GM12878 (cell line): ENCODE measurements around the gene HLA-F. TPM values are rescaled to one million over a fixed set of nuclear protein-coding genes. Genes with fewer than 3 reads are reported as not detected.

Source experiments
- ATAC-seq: fragments of 200-7000 bp; cut with Tn5 transposase; 3 replicates; pipeline ENCODE4 v1.9.1; 2020; ENCODE audit warnings: mild to moderate bottlenecking, moderate library complexity
- BruUV-seq: library from RNA; stranded (reverse); fragments of 400-500 nt; replicated peaks from 2 replicates; lab custom pipeline; 2021; lab: Mats Ljungman, UMichigan
- CTCF ChIA-PET: fragments of 300-600 bp; sonication (Branson Sonifier 250); formaldehyde crosslinking; extraction: SDS; loops from one replicate; lab custom pipeline; 2021; ENCODE audit warnings: inconsistent platforms; lab: Yijun Ruan, JAX
- POLR2A ChIA-PET: fragments of 350-600 bp; formaldehyde crosslinking; extraction: SDS; loops from one replicate; lab custom pipeline; 2021; ENCODE audit warnings: inconsistent platforms; lab: Charles Lee
- RAD21 ChIA-PET: fragments of 300-600 bp; sonication (Branson Sonifier 250); formaldehyde crosslinking; loops from one replicate; lab custom pipeline; 2023; ENCODE audit warnings: antibody characterized with exemption; ENCODE audit not compliant: unreplicated experiment; lab: Charles Lee
- SMC1A ChIA-PET: fragments of 300-600 bp; sonication (Branson Sonifier 250); formaldehyde crosslinking; loops from one replicate; lab custom pipeline; 2023; ENCODE audit not compliant: unreplicated experiment, uncharacterized antibody; lab: Charles Lee
- DNase-seq: peaks from one replicate; pipeline ENCODE4 v3.0.0-alpha.2; 2011; ENCODE audit warnings: low read depth, low spot score
- FAIRE-seq: peaks from 3 replicates; lab custom pipeline; 2011; peaks lifted over from hg19 to GRCh38; lab: Jason Lieb, UNC
- H2AFZ ChIP-seq: 2 replicates; pipeline ENCODE4 v1.6.0; 2011; ENCODE audit warnings: low read depth, low read length, control low read depth; ENCODE audit not compliant: control insufficient read depth
- H3K27ac ChIP-seq: 2 replicates; pipeline ENCODE4 v1.5.1; 2011; ENCODE audit warnings: control low read depth; ENCODE audit not compliant: control insufficient read depth, insufficient read depth
- H3K27me3 ChIP-seq, 2 experiments: replicated peaks in 1 of 2; 2 replicates each; pipeline versions ENCODE4 v1.6.0 to v1.6.1; 2011; ENCODE audit warnings: low read length in 1 of 2; ENCODE audit not compliant: control insufficient read depth in 2 of 2, insufficient read depth in 2 of 2
- H3K36me3 ChIP-seq, 2 experiments: 2 replicates each; pipeline ENCODE4 v1.5.1; 2011; ENCODE audit warnings: low read length in 1 of 2; ENCODE audit not compliant: control insufficient read depth in 2 of 2, insufficient read depth in 2 of 2
- H3K4me1 ChIP-seq: 2 replicates; pipeline ENCODE4 v1.6.1; 2011; ENCODE audit warnings: mild to moderate bottlenecking, low read length, moderate library complexity, mixed read lengths; ENCODE audit not compliant: control insufficient read depth, insufficient read depth
- H3K4me2 ChIP-seq: 2 replicates; pipeline ENCODE4 v1.6.0; 2011; ENCODE audit warnings: control low read depth; ENCODE audit not compliant: control insufficient read depth, insufficient read depth
- H3K4me3 ChIP-seq: fragments of 200-600 bp; sonication (generic); 2 replicates; pipeline ENCODE4 v1.5.1; 2016
- H3K79me2 ChIP-seq: 2 replicates; pipeline ENCODE4 v1.6.0; 2011; ENCODE audit warnings: low read length; ENCODE audit not compliant: control insufficient read depth, insufficient read depth
- H3K9ac ChIP-seq: 2 replicates; pipeline ENCODE4 v1.8.0; 2011; ENCODE audit warnings: low read length, control low read depth, mixed read lengths; ENCODE audit not compliant: control insufficient read depth, insufficient read depth
- H3K9me3 ChIP-seq: replicated peaks from 3 replicates; pipeline ENCODE4 v1.5.1; 2011; ENCODE audit warnings: mild to moderate bottlenecking, low read length; ENCODE audit not compliant: control insufficient read depth, insufficient read depth
- H4K20me1 ChIP-seq: 2 replicates; pipeline ENCODE4 v1.6.0; 2011; ENCODE audit not compliant: control insufficient read depth, insufficient read depth
- FOS ChIP-seq: IDR thresholded peaks from 3 replicates; pipeline ENCODE4 v1.6.1; 2011; ENCODE audit warnings: borderline replicate concordance; ENCODE audit not compliant: insufficient read length; ENCODE audit errors: extremely low read depth
- HDGF ChIP-seq: fragments of 450-650 bp; IDR thresholded peaks from 2 replicates; pipeline ENCODE4 v1.6.1; 2016; ENCODE audit warnings: antibody characterized with exemption
- JUNB ChIP-seq: IDR thresholded peaks from 2 replicates; pipeline ENCODE4 v1.6.1; 2016; ENCODE audit warnings: antibody characterized with exemption, mild to moderate bottlenecking
- KDM1A ChIP-seq: fragments of 200-600 bp; sonication (generic); IDR thresholded peaks from 2 replicates; pipeline ENCODE4 v1.6.1; 2016; ENCODE audit warnings: borderline replicate concordance
- MTA3 ChIP-seq: IDR thresholded peaks from 2 replicates; pipeline ENCODE4 v1.6.1; 2012; ENCODE audit warnings: low read length, inconsistent platforms, borderline replicate concordance
- PRDM15 ChIP-seq: fragments of 450-650 bp; formaldehyde crosslinking; IDR thresholded peaks from 2 replicates; pipeline ENCODE4 v1.4.0; 2020; ENCODE audit warnings: mild to moderate bottlenecking, moderate library complexity
- RELB ChIP-seq: fragments of 450-650 bp; IDR thresholded peaks from 2 replicates; pipeline ENCODE4 v1.6.1; 2017; ENCODE audit warnings: low read depth, mild to moderate bottlenecking, moderate library complexity
- ZBTB11 ChIP-seq: fragments of 450-650 bp; formaldehyde crosslinking; IDR thresholded peaks from 2 replicates; pipeline ENCODE4 v1.5.0; 2022; ENCODE audit warnings: mild to moderate bottlenecking, missing genetic modification characterization
- ZNF687 ChIP-seq: fragments of 450-650 bp; IDR thresholded peaks from 2 replicates; pipeline ENCODE4 v1.6.1; 2017; ENCODE audit warnings: mild to moderate bottlenecking, moderate library complexity
- WGBS: methylation state at CpG from one replicate; pipeline ENCODE4 v1.1.6; 2016; ENCODE audit warnings: low lambda C conversion rate; ENCODE audit not compliant: insufficient replicate concordance, insufficient coverage; ENCODE audit errors: missing lambda C conversion rate; 5-methylcytosine and 5-hydroxymethylcytosine counted together
- in situ Hi-C: fragments of 300-500 bp; cut with MboI; formaldehyde crosslinking; loops from 9 replicates; pipeline ENCODE4 v1.14.3; 2018; ENCODE audit warnings: mixed read lengths
- intact Hi-C: fragments of 100-400 bp; cut with micrococcal nuclease; formaldehyde crosslinking; loops from one replicate; pipeline ENCODE4 v1.14.2; 2022; ENCODE audit not compliant: unreplicated experiment
- polyA plus RNA-seq, 11 experiments: library from polyadenylated mRNA; depleted of rRNA in 4 of 11; unstranded in 6 of 11; stranded (reverse) in 5 of 11; fragments of >200 nt; fragmentation: Nextera tagmentation in 4 of 11; fragmentation: Illumina TruSeq in 1 of 11; extraction: Ambion mirVana in 4 of 11; extraction: Trizol in 1 of 11; gene quantifications; 1 replicate in 1 of 11; 2 replicates in 10 of 11; pipeline versions ENCODE4 v1.2.1 to v1.2.3, GENCODE V29; 2011 to 2016; ENCODE audit warnings: inconsistent platforms in 2 of 11, missing spikeins in 2 of 11, low read depth in 1 of 11
- total RNA-seq, 4 experiments: library from RNA; depleted of rRNA in 3 of 4; stranded (reverse); fragments of >200 nt in 3 of 4; fragmentation: Illumina TruSeq in 1 of 4; extraction: Trizol in 1 of 4; gene quantifications; 2 replicates each; pipeline versions ENCODE4 v1.2.1 to v1.2.3, GENCODE V29; 2013 to 2021

The HLA-F gene
- total and polyA plus RNA-seq, 10 of the 15 experiments (the other 5 are each of a cell fraction or from before 2014, with no cell fraction given): 30.1 to 342 (median 145) TPM

GRCh38 chr6:29678114-29678513 is 45.1 kb upstream of the HLA-F start:
- H3K36me3 ChIP-seq: no peaks in the 10 kb centered on the region
- no peaks in the 10 kb centered on the region for H4K20me1 ChIP-seq
- H3K9ac ChIP-seq: no peak overlapping the region
- no peaks in the 10 kb centered on the region for H3K79me2 ChIP-seq
- H3K4me2 ChIP-seq: no peak overlapping the region
- H3K27ac ChIP-seq: no peak overlapping the region
- 0 out of 4 replicates have a peak, but pooled peaks cover 0 to 2% of the 10 kb centered on the region in 2 experiments for H3K27me3 ChIP-seq
- H2AFZ ChIP-seq: no peak overlapping the region
- WGBS: 63% methylated on average over 5 of the region's 5 CpGs
- H3K4me3 ChIP-seq: no peak overlapping the region
- no TSS peak for BruUV-seq
- CTCF ChIA-PET: interaction anchor here (3.7 to 4.4 kb wide), 2 partner anchors 24 to 27 kb away, joined by 20 to 24 read pairs; no protein-coding TSS in a partner anchor
- in situ Hi-C loops: no loop called here
- DNase-seq (no peak), FAIRE-seq (no peak), ATAC-seq (no peak)
- POLR2A ChIA-PET: no interaction called here
- RAD21 ChIA-PET: no interaction called here
- no peaks in the 10 kb centered on the region for H3K9me3 ChIP-seq
- H3K4me1 ChIP-seq: peaks cover 3% of the 10 kb centered on the region; the same call in 1 of the 2 replicates
- intact Hi-C loops: no loop called here
- SMC1A ChIA-PET: interaction anchor here (1.1 kb wide), 1 partner anchor 12 kb away, joined by 3 read pairs; no protein-coding TSS in a partner anchor
- no peak for TF ChIP-seq PRDM15 (CRISPR knock-in tag)
- no peak for TF ChIP-seq ZNF687
- no peak for TF ChIP-seq JUNB
- TF ChIP-seq FOS: no peak
- no peak for TF ChIP-seq KDM1A
- no peak for TF ChIP-seq MTA3
- no peak for TF ChIP-seq RELB
- TF ChIP-seq HDGF: no peak
- TF ChIP-seq ZBTB11 (CRISPR knock-in tag): no peak
